Measurements from ENCODE around the gene CMTM2.

DNA sequence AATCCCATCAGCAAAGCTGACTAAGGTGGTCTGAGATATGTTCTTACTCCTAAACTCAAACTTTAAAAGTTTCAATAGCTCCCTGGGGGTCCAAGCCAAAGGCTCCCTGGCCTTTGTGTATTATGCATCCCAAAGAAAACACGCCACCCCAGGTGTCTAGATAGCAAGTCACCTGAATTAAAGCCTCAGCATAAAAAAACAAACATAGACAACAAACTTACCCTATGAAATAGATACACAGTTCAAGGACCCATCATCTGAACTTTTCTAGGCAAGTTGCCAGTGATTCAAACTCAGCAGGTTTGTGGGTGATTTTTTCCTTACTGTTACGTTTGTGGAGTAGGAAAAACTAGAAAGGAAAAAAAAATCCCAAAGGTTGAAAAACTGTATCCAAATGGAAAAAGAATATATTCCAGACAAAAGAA, 37.8 kb downstream of the CMTM2 start:
- TF ChIP-seq, protein P1, sequence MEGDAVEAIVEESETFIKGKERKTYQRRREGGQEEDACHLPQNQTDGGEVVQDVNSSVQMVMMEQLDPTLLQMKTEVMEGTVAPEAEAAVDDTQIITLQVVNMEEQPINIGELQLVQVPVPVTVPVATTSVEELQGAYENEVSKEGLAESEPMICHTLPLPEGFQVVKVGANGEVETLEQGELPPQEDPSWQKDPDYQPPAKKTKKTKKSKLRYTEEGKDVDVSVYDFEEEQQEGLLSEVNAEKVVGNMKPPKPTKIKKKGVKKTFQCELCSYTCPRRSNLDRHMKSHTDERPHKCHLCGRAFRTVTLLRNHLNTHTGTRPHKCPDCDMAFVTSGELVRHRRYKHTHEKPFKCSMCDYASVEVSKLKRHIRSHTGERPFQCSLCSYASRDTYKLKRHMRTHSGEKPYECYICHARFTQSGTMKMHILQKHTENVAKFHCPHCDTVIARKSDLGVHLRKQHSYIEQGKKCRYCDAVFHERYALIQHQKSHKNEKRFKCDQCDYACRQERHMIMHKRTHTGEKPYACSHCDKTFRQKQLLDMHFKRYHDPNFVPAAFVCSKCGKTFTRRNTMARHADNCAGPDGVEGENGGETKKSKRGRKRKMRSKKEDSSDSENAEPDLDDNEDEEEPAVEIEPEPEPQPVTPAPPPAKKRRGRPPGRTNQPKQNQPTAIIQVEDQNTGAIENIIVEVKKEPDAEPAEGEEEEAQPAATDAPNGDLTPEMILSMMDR (IDR thresholded peaks at IDR 0.05; ENCODE audit: poor library complexity), result no peak
- TF ChIP-seq EZH2 (IDR thresholded peaks at IDR 0.05; ENCODE audit: borderline replicate concordance), result no peak

Measured in hepatocyte (in vitro differentiated cells).